SU-DHL-6 (cell line): ENCODE measurements around the gene KIAA0825.

Experiments
- H2AFZ ChIP-seq: fragments of 200-600 bp; sonication (generic); 2 replicates; pipeline ENCODE4 v1.6.1; 2014; ENCODE audit warnings: low read depth, mild to moderate bottlenecking, moderate library complexity, mixed read lengths, antibody characterized with exemption, low read length; ENCODE audit not compliant: severe bottlenecking
- H3F3A ChIP-seq: fragments of 200-600 bp; shearing (Covaris generic); 2 replicates; pipeline ENCODE4 v1.6.0; 2016; ENCODE audit warnings: antibody characterized with exemption, mild to moderate bottlenecking; ENCODE audit not compliant: insufficient read depth
- H3K27ac ChIP-seq: fragments of 200-600 bp; sonication (generic); 2 replicates; pipeline ENCODE4 v1.5.1; 2016; ENCODE audit warnings: low read depth, mild to moderate bottlenecking, low read length, moderate library complexity, mixed read lengths
- H3K27me3 ChIP-seq: fragments of 200-600 bp; sonication (generic), shearing (Covaris generic); 2 replicates; pipeline ENCODE4 v1.6.0; 2014; ENCODE audit warnings: mild to moderate bottlenecking, low read length
- H3K36me3 ChIP-seq: fragments of 200-600 bp; sonication (generic); 2 replicates; pipeline ENCODE4 v1.6.1; 2014; ENCODE audit warnings: mild to moderate bottlenecking, low read length, mixed read lengths
- H3K4me2 ChIP-seq: fragments of 300-600, 200-600 bp; shearing (Covaris generic), sonication (generic); 2 replicates; pipeline ENCODE4 v1.6.0; 2014; ENCODE audit warnings: low read length, low read depth, mild to moderate bottlenecking; ENCODE audit not compliant: poor library complexity, severe bottlenecking
- H3K4me3 ChIP-seq: fragments of 200-600 bp; sonication (generic); 2 replicates; pipeline ENCODE4 v1.5.1; 2014; ENCODE audit warnings: antibody characterized with exemption, low read length, mild to moderate bottlenecking, mixed read lengths; ENCODE audit not compliant: insufficient read depth, poor library complexity, severe bottlenecking
- H3K79me2 ChIP-seq: fragments of 200-600 bp; sonication (generic); 2 replicates; pipeline ENCODE4 v1.6.1; 2014; ENCODE audit warnings: mild to moderate bottlenecking, low read length, moderate library complexity; ENCODE audit not compliant: insufficient read depth
- H3K9ac ChIP-seq: fragments of 200-600 bp; sonication (generic); 2 replicates; pipeline ENCODE4 v1.7.0; 2014; ENCODE audit warnings: mild to moderate bottlenecking, low read length
- H3K9me2 ChIP-seq: fragments of 200-600 bp; sonication (generic); replicated peaks from 2 replicates; pipeline ENCODE4 v1.6.1; 2014; ENCODE audit warnings: low read length; ENCODE audit not compliant: insufficient read depth
- H3K9me3 ChIP-seq: fragments of 200-600 bp; sonication (generic); 2 replicates; pipeline ENCODE4 v1.6.1; 2014; ENCODE audit warnings: low read length, mixed read lengths; ENCODE audit not compliant: insufficient read depth
- H4K20me1 ChIP-seq: fragments of 200-600 bp; sonication (generic); 2 replicates; pipeline ENCODE4 v1.6.1; 2014; ENCODE audit warnings: low read depth, mild to moderate bottlenecking, antibody characterized with exemption, low read length, moderate library complexity, mixed read lengths
- EZH2phosphoT487 ChIP-seq: fragments of 200-600 bp; sonication (generic), shearing (Covaris generic); conservative IDR thresholded peaks from 2 replicates; pipeline ENCODE4 v1.6.1; 2018; ENCODE audit warnings: mild to moderate bottlenecking, antibody characterized with exemption, low read length, moderate library complexity, mixed read lengths
- TF ChIP-seq, protein P1 (sequence below): fragments of 200-600 bp; sonication (generic); IDR thresholded peaks from one replicate; pipeline ENCODE4 v1.5.1; 2017; ENCODE audit warnings: antibody characterized with exemption, mild to moderate bottlenecking, low read length, moderate library complexity; ENCODE audit not compliant: insufficient read depth, poor library complexity, severe bottlenecking

Gene KIAA0825

DNA sequence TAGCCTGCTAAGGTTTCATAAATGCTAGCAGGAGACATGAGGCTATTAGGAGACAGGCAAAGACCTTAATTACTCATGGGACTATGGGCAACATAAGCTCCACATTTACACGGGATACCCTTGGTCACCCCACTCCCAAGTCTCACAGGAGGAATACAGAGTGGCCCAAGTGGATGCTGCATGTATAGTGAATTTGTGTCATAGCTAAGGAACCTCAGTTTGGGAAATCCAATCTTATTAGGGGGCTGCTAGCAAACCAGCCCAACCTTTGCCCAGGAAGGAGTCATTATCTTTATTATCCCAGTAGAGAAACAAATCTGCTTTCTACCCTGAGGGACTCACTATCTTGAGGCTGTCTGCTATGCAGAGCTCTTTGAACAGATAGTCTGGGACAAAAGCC, 405.9 kb downstream of the KIAA0825 start:
- Histone ChIP-seq H2AFZ (no peak overlapping the region), H3K9ac (no peak overlapping the region), H3K27ac (no peak overlapping the region), H3K27me3 (no peaks in the 10 kb centered on the region), H3K9me2 (no peaks in the 10 kb centered on the region), H4K20me1 (no peaks in the 10 kb centered on the region), H3K4me2 (no peak overlapping the region), H3K4me3 (no peak overlapping the region), H3F3A (no peaks in the 10 kb centered on the region), H3K36me3 (no peaks in the 10 kb centered on the region), H3K79me2 (no peaks in the 10 kb centered on the region), H3K9me3 (no peaks in the 10 kb centered on the region)
- TF ChIP-seq, protein P1, sequence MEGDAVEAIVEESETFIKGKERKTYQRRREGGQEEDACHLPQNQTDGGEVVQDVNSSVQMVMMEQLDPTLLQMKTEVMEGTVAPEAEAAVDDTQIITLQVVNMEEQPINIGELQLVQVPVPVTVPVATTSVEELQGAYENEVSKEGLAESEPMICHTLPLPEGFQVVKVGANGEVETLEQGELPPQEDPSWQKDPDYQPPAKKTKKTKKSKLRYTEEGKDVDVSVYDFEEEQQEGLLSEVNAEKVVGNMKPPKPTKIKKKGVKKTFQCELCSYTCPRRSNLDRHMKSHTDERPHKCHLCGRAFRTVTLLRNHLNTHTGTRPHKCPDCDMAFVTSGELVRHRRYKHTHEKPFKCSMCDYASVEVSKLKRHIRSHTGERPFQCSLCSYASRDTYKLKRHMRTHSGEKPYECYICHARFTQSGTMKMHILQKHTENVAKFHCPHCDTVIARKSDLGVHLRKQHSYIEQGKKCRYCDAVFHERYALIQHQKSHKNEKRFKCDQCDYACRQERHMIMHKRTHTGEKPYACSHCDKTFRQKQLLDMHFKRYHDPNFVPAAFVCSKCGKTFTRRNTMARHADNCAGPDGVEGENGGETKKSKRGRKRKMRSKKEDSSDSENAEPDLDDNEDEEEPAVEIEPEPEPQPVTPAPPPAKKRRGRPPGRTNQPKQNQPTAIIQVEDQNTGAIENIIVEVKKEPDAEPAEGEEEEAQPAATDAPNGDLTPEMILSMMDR, result no peak
- TF ChIP-seq EZH2phosphoT487, result no peak

DNA sequence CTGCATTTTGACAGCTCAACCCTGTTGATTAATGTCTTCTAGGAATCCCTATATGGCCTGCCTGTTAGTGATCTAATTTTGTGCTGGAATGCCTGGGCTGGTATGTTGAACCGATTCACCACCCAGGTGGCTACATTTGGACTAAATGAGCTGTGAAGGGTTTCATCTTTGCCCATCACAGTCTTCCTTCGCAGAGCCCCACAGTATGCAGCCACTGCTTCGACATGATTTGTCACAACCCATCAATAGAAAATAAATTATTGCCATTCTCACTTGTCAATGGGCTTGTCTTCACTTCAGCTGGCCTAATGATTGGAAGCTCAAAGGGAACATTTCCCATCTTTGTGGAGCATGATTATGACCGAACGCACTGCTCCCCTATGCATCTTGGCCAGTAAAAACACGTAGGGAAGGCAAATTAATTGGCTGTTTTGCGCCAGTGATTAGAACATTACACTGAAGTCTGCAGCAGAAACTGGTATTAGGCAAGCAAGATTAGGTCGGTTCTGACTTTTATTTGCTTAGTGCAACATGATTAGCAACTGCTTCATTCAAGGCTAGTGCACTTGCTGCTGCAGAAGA, 408.5 kb downstream of the KIAA0825 start:
- H3K27me3 ChIP-seq, result no peaks in the 10 kb centered on the region
- H3F3A ChIP-seq, result no peaks in the 10 kb centered on the region
- no peak overlapping the region for H2AFZ ChIP-seq
- H3K36me3 ChIP-seq, result no peaks in the 10 kb centered on the region
- H3K4me2 ChIP-seq, result no peak overlapping the region
- H3K9me3 ChIP-seq, result no peaks in the 10 kb centered on the region
- H4K20me1 ChIP-seq, result no peaks in the 10 kb centered on the region
- no peak overlapping the region for H3K27ac ChIP-seq
- no peak overlapping the region for H3K4me3 ChIP-seq
- no peaks in the 10 kb centered on the region for H3K79me2 ChIP-seq
- H3K9me2 ChIP-seq, result no peaks in the 10 kb centered on the region
- no peak overlapping the region for H3K9ac ChIP-seq
- no peak for TF ChIP-seq EZH2phosphoT487
- TF ChIP-seq, protein P1, result no peak

DNA sequence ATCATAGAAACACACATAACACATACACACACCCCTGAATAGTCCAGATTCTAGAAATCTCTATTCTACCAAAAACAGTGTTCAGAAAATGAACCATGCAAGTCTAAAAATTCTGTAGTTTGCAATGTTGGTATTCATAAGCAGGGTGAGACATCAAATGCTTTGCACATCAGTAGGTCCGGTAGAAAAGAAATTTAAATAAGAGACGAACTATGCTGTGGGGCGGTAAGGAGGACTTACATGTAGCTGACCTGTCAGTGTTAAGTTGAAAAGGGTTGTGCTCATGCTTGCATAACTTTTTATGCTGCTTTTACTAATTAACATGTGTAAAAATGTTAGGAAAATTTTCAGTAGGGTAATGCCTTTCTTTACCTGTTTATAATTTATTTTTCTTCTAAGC, 409.1 kb downstream of the KIAA0825 start:
- Histone ChIP-seq H3K36me3 (no peaks in the 10 kb centered on the region), H2AFZ (no peak overlapping the region), H3K9me3 (no peaks in the 10 kb centered on the region), H3K4me2 (no peak overlapping the region), H3K4me3 (no peak overlapping the region), H3K27ac (no peak overlapping the region), H3K79me2 (no peaks in the 10 kb centered on the region), H3K9ac (no peak overlapping the region), H4K20me1 (no peaks in the 10 kb centered on the region), H3K9me2 (no peaks in the 10 kb centered on the region), H3K27me3 (no peaks in the 10 kb centered on the region), H3F3A (no peaks in the 10 kb centered on the region)
- TF ChIP-seq, protein P1, result no peak
- TF ChIP-seq EZH2phosphoT487, result no peak

DNA sequence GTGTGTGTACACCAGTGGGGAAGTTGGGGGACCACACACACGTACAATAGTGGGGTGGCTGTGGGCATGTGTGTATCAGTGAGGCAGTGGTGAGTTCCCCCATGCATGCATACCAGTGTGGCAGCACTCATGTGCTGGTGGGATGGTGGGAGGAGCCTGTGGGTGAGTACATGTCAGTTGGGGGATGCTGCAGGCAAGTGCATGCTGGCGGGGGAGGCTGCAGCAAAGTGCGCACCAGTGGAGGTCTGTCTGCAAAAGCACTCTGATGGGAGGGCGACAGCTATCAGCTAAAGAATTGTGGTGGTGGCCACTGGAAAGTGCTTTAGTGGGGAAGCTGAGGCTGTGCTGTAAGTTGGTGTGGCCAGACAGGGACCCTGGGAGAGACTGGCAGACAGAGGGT, 418.8 kb downstream of the KIAA0825 start:
- H3K9ac ChIP-seq, result no peak overlapping the region
- H3K4me2 ChIP-seq, result no peak overlapping the region
- H3K9me2 ChIP-seq, result no peaks in the 10 kb centered on the region
- H4K20me1 ChIP-seq, result no peaks in the 10 kb centered on the region
- no peaks in the 10 kb centered on the region for H3K36me3 ChIP-seq
- no peaks in the 10 kb centered on the region for H3K9me3 ChIP-seq
- no peak overlapping the region for H3K27ac ChIP-seq
- H3F3A ChIP-seq, result no peaks in the 10 kb centered on the region
- no peaks in the 10 kb centered on the region for H3K27me3 ChIP-seq
- H2AFZ ChIP-seq, result no peak overlapping the region
- H3K79me2 ChIP-seq, result no peaks in the 10 kb centered on the region
- TF ChIP-seq EZH2phosphoT487, result no peak
- TF ChIP-seq, protein P1, result no peak
- H3K4me3 ChIP-seq, result no peak overlapping the region
